Fibroblast of lung (primary cell): ENCODE data around the gene WDR4. TPM values are rescaled to one million over a fixed set of nuclear protein-coding genes. Genes with fewer than 3 reads are reported as not detected.

ENCODE experiments used
- DNase-seq, 2 donors: peaks; one replicate each; pipeline versions ENCODE4 v3.0.0 to v3.0.0-alpha.2; 2010; ENCODE audit warnings: low read depth in 2 of 2
- H2AFZ ChIP-seq: 2 replicates; pipeline ENCODE4 v1.5.1; 2012; ENCODE audit warnings: low read length, control low read depth, inconsistent platforms
- H3K27ac ChIP-seq: 2 replicates; pipeline ENCODE4 v1.5.1; 2011; ENCODE audit warnings: low read length, control low read depth; ENCODE audit not compliant: insufficient read depth
- H3K27me3 ChIP-seq: 2 replicates; pipeline ENCODE4 v1.5.1; 2011; ENCODE audit warnings: mild to moderate bottlenecking, low read length; ENCODE audit not compliant: control insufficient read depth, insufficient read depth
- H3K36me3 ChIP-seq: 2 replicates; pipeline ENCODE4 v1.5.1; 2011; ENCODE audit warnings: low read length; ENCODE audit not compliant: control insufficient read depth, insufficient read depth
- H3K4me1 ChIP-seq: 2 replicates; pipeline ENCODE4 v1.5.1; 2011; ENCODE audit warnings: low read length; ENCODE audit not compliant: control insufficient read depth, insufficient read depth; ENCODE audit errors: extremely low read depth
- H3K4me2 ChIP-seq: 2 replicates; pipeline ENCODE4 v1.5.1; 2011; ENCODE audit warnings: low read length, control low read depth; ENCODE audit not compliant: insufficient read depth; ENCODE audit errors: extremely low read depth
- H3K4me3 ChIP-seq, 4 experiments: fragments of 200-600 bp in 1 of 4; sonication (generic) in 1 of 4; replicated peaks in 1 of 4; 2 replicates each; pipeline ENCODE4 v1.5.1; 2011 to 2016; ENCODE audit warnings: low read length in 4 of 4, low read depth in 3 of 4, mild to moderate bottlenecking in 3 of 4, control low read depth in 2 of 4, inconsistent platforms in 1 of 4, mixed read lengths in 1 of 4; ENCODE audit not compliant: insufficient read depth in 1 of 4; ENCODE audit errors: control extremely low read depth in 1 of 4
- H3K79me2 ChIP-seq: 2 replicates; pipeline ENCODE4 v1.5.1; 2012; ENCODE audit warnings: mild to moderate bottlenecking, low read length, inconsistent platforms; ENCODE audit not compliant: control insufficient read depth, insufficient read depth
- H3K9ac ChIP-seq: 2 replicates; pipeline ENCODE4 v1.5.1; 2011; ENCODE audit warnings: mild to moderate bottlenecking, low read length, control low read depth; ENCODE audit not compliant: insufficient read depth
- H3K9me3 ChIP-seq: 2 replicates; pipeline ENCODE4 v1.5.1; 2012; ENCODE audit warnings: low read depth, low read length; ENCODE audit not compliant: control insufficient read depth, insufficient read depth
- H4K20me1 ChIP-seq: 2 replicates; pipeline ENCODE4 v1.5.1; 2011; ENCODE audit warnings: low read length; ENCODE audit not compliant: control insufficient read depth, insufficient read depth; ENCODE audit errors: extremely low read depth
- CTCF ChIP-seq, 2 donors: IDR thresholded peaks in 1 of 2; conservative IDR thresholded peaks in 1 of 2; 1 replicate in 1 of 2; 2 replicates in 1 of 2; pipeline ENCODE4 v1.5.1; 2011 to 2012; ENCODE audit warnings: low read length in 2 of 2, control low read depth in 1 of 2, inconsistent platforms in 1 of 2, low read depth in 1 of 2, mild to moderate bottlenecking in 1 of 2
- EZH2 ChIP-seq: IDR thresholded peaks from 2 replicates; pipeline ENCODE4 v1.5.1; 2012; ENCODE audit warnings: low read length, control low read depth, mild to moderate bottlenecking; ENCODE audit errors: missing control alignments
- polyA plus RNA-seq, 2 donors: library from polyadenylated mRNA; depleted of rRNA in 1 of 2; stranded (reverse) in 1 of 2; unstranded in 1 of 2; fragments of >200 nt; gene quantifications; 2 replicates each; pipeline ENCODE4 v1.2.1, GENCODE V29; 2011 to 2012; ENCODE audit warnings: missing spikeins in 1 of 2
- total RNA-seq: library from RNA; depleted of rRNA; stranded (reverse); fragments of >200 nt; gene quantifications from 2 replicates; pipeline ENCODE4 v1.2.1, GENCODE V29; 2014

The WDR4 gene
- total and polyA plus RNA-seq, 2 donors (not counting 1 experiment from before 2014, with no cell fraction given), result 8.2 to 10.2 TPM

DNA sequence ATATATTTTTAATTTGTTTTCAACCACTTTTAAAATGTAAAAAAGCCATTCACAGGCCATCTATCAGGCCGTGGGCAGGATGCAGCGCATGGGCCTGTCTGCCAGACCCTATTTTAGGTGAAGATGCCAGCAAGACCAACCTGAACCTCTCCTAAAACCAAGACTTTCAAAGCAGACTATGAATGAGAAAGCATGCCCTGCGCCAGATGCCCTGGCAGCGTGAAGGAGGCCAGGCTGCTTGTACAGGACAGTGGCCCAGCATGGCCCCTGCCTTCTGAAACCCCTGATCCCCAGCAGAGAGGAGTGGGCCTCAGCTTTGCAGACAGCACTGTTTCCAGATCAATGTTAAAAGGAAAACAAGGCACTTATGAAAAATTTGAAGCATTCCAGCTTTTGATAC, 31.6 kb downstream of the WDR4 start:
- H3K4me3 ChIP-seq, result no peak overlapping the region
- H3K9me3 ChIP-seq, result no peaks in the 10 kb centered on the region
- H4K20me1 ChIP-seq, result no peaks in the 10 kb centered on the region
- no peak overlapping the region for H3K27ac ChIP-seq
- no peaks in the 10 kb centered on the region for H3K27me3 ChIP-seq
- H3K36me3 ChIP-seq, result peaks cover 24% of the 10 kb centered on the region
- H3K4me2 ChIP-seq, result no peak overlapping the region
- peaks cover 6% of the 10 kb centered on the region for H3K79me2 ChIP-seq
- no peak overlapping the region for H3K9ac ChIP-seq
- H2AFZ ChIP-seq, result no peak overlapping the region
- H3K4me1 ChIP-seq, result peaks cover 2% of the 10 kb centered on the region
- no peak for DNase-seq
- TF ChIP-seq CTCF (conservative IDR thresholded peaks at IDR 0.05 in 1 of 2, IDR thresholded peaks at IDR 0.05 in 1 of 2; ENCODE audit: low read depth in 1 of 2, low read length in 2 of 2) (no peak), EZH2 (no peak)

GRCh38 chr21:42847051-42847707, 32.2 kb downstream of the WDR4 start:
- H4K20me1 ChIP-seq, result no peaks in the 10 kb centered on the region
- H2AFZ ChIP-seq, result no peak overlapping the region
- peaks cover 24% of the 10 kb centered on the region for H3K36me3 ChIP-seq
- TF ChIP-seq EZH2, result no peak
- no peak for TF ChIP-seq CTCF (conservative IDR thresholded peaks at IDR 0.05 in 1 of 2, IDR thresholded peaks at IDR 0.05 in 1 of 2; ENCODE audit: low read depth in 1 of 2, low read length in 2 of 2)
- no peaks in the 10 kb centered on the region for H3K27me3 ChIP-seq
- H3K4me1 ChIP-seq, result peaks cover 2% of the 10 kb centered on the region
- H3K4me3 ChIP-seq, result no peak overlapping the region
- H3K27ac ChIP-seq, result no peak overlapping the region
- no peaks in the 10 kb centered on the region for H3K9me3 ChIP-seq
- peaks cover 6% of the 10 kb centered on the region for H3K79me2 ChIP-seq
- no peak overlapping the region for H3K4me2 ChIP-seq
- DNase-seq, result no peak
- no peak overlapping the region for H3K9ac ChIP-seq

DNA sequence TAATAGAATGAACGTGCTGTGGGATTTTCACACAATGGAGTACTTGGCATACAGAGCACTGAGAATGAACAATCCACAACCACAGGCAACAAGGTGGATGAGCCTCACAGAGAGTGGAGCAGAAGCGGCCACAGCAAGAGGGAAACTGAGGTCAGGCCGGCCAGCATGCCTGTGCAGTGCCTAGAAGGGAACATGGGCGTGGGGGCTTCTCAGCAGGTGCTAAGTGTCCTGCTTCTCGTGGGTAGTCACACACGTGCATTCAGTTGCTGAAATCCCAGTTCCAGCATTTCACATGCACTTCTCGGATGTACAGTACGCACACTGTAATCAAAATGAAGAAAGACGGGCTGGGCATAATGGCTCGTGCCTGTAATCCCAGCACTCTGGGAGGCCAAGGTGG, 33.1 kb downstream of the WDR4 start:
- H3K4me2 ChIP-seq, result no peak overlapping the region
- H3K27ac ChIP-seq, result no peak overlapping the region
- H3K9ac ChIP-seq, result no peak overlapping the region
- H3K4me1 ChIP-seq, result peaks cover 2% of the 10 kb centered on the region
- peaks cover 6% of the 10 kb centered on the region for H3K79me2 ChIP-seq
- H3K4me3 ChIP-seq, result no peak overlapping the region
- no peak for DNase-seq
- TF ChIP-seq CTCF (conservative IDR thresholded peaks at IDR 0.05 in 1 of 2, IDR thresholded peaks at IDR 0.05 in 1 of 2; ENCODE audit: low read depth in 1 of 2, low read length in 2 of 2) (no peak), EZH2 (no peak)
- no peaks in the 10 kb centered on the region for H3K27me3 ChIP-seq
- no peaks in the 10 kb centered on the region for H3K9me3 ChIP-seq
- H2AFZ ChIP-seq, result no peak overlapping the region
- H4K20me1 ChIP-seq, result no peaks in the 10 kb centered on the region
- peaks cover 19% of the 10 kb centered on the region for H3K36me3 ChIP-seq
